Measurements from ENCODE around the gene BIN2. TPM values are rescaled to one million over a fixed set of nuclear protein-coding genes. Genes with fewer than 3 reads are reported as not detected.

The BIN2 gene
- total and polyA plus RNA-seq, 2 experiments from 2014 or later, result not detected

- peaks cover 4% of the 10 kb centered on the region for H3K79me2 ChIP-seq (replicated peaks; ENCODE audit: insufficient read depth)
- DNase-seq (ENCODE audit: low spot score) (no peak), ATAC-seq (no peak)
- Mint-ChIP-seq H3K4me1 (peaks cover 15% of the 10 kb centered on the region), H3K4me3 (no peak overlapping the region), H3K27ac (no peak overlapping the region), H3K9me3 (no peaks in the 10 kb centered on the region; the same call in 2 of the 3 replicates), H3K36me3 (ENCODE audit: low read depth) (no peaks in the 10 kb centered on the region; the same call in 2 of the 3 replicates), H3K27me3 (ENCODE audit: insufficient read depth, low read depth, poor library complexity) (peaks cover 9% of the 10 kb centered on the region)
- no peak overlapping the region for H2AFZ ChIP-seq
- H4K20me1 ChIP-seq (replicated peaks; ENCODE audit: insufficient read depth), result no peaks in the 10 kb centered on the region
- H3K4me1 ChIP-seq (ENCODE audit: insufficient read depth), result no peaks in the 10 kb centered on the region
- no peak overlapping the region for H3K4me2 ChIP-seq
- H3K27me3 ChIP-seq (ENCODE audit: insufficient read depth), result no peaks in the 10 kb centered on the region
- H3K36me3 ChIP-seq (ENCODE audit: insufficient read depth), result no peaks in the 10 kb centered on the region
- H3K9me2 ChIP-seq (ENCODE audit: insufficient read depth), result no peaks in the 10 kb centered on the region
- H3K4me3 ChIP-seq, result no peak overlapping the region
- peaks cover 6% of the 10 kb centered on the region; the same call in 1 of the 2 replicates for H3F3A ChIP-seq (replicated peaks; ENCODE audit: low read depth)
- H3K27ac ChIP-seq (ENCODE audit: low read depth), result no peak overlapping the region
- TF ChIP-seq REST (IDR thresholded peaks at IDR 0.05; ENCODE audit: unreplicated experiment) (no peak), EZH2phosphoT487 (IDR thresholded peaks at IDR 0.05; ENCODE audit: unreplicated experiment) (no peak), ZNF114 (CRISPR knock-in tag; IDR thresholded peaks at IDR 0.05) (no peak), POLR2AphosphoS5 (IDR thresholded peaks at IDR 0.05; ENCODE audit: low read depth) (no peak), EZH2 (IDR thresholded peaks at IDR 0.05; ENCODE audit: low read depth, unreplicated experiment) (no peak), ZNF331 (CRISPR knock-in tag; IDR thresholded peaks at IDR 0.05; ENCODE audit: low read depth) (no peak), NANOG (IDR thresholded peaks at IDR 0.05; ENCODE audit: borderline replicate concordance) (no peak), CREB1 (CRISPR knock-in tag; IDR thresholded peaks at IDR 0.05; ENCODE audit: low read depth) (no peak), STAT1 (IDR thresholded peaks at IDR 0.05; ENCODE audit: unreplicated experiment) (no peak), CTCF (conservative IDR thresholded peaks at IDR 0.05; ENCODE audit: low read depth in 2 of 2) (no peak), ZNF462 (CRISPR knock-in tag; IDR thresholded peaks at IDR 0.05) (no peak), ETS1 (IDR thresholded peaks at IDR 0.05) (no peak)
These were observed 89.4 kb downstream of the BIN2 start for GRCh38 chr12:51234530-51234929.

Measured in GM23338 (cell line).